K562 (cell line): ENCODE measurements around the gene TNFAIP6. TPM values are rescaled to one million over a fixed set of nuclear protein-coding genes. Genes with fewer than 3 reads are reported as not detected.

Experiments used
- BCL6 ChIP-seq: fragments of 250-450 bp; sonication (Bioruptor Pico); IDR thresholded peaks from 2 replicates; pipeline ENCODE4 v1.4.0; 2020
- BRD9 ChIP-seq: fragments of 450-650 bp; IDR thresholded peaks from 2 replicates; pipeline ENCODE4 v1.6.1; 2018; ENCODE audit warnings: low read depth; ENCODE audit not compliant: partially characterized antibody
- CTBP1 ChIP-seq: fragments of 450-650 bp; IDR thresholded peaks from 2 replicates; pipeline ENCODE4 v1.6.1; 2016; ENCODE audit warnings: borderline replicate concordance
- KLF16 ChIP-seq: IDR thresholded peaks from 2 replicates; pipeline ENCODE4 v1.6.1; 2016; ENCODE audit warnings: antibody characterized with exemption
- LARP7 ChIP-seq: fragments of 450-650 bp; IDR thresholded peaks from 2 replicates; pipeline ENCODE4 v1.6.1; 2016
- MXI1 ChIP-seq: IDR thresholded peaks from 2 replicates; pipeline ENCODE4 v1.6.1; 2011; ENCODE audit warnings: low read depth, mild to moderate bottlenecking, improper control_type of control experiment, low read length
- NFYB ChIP-seq: IDR thresholded peaks from 2 replicates; pipeline ENCODE4 v1.6.1; 2011; ENCODE audit warnings: mild to moderate bottlenecking, moderate library complexity; ENCODE audit not compliant: insufficient read length; ENCODE audit errors: extremely low read depth
- POLR2B ChIP-seq: fragments of 450-650 bp; IDR thresholded peaks from 2 replicates; pipeline ENCODE4 v1.6.1; 2018; ENCODE audit warnings: low read depth; ENCODE audit not compliant: partially characterized antibody
- RFX7 ChIP-seq: fragments of 250-450 bp; sonication (Bioruptor Pico); IDR thresholded peaks from 2 replicates; pipeline ENCODE4 v1.5.1; 2021; ENCODE audit warnings: mild to moderate bottlenecking
- SUPT5H ChIP-seq: fragments of 450-650 bp; IDR thresholded peaks from 2 replicates; pipeline ENCODE4 v1.6.1; 2016
- ZNF584 ChIP-seq: fragments of 200-800 bp; sonication (Bioruptor generic); IDR thresholded peaks from 2 replicates; pipeline ENCODE4 v1.6.1; 2016; ENCODE audit warnings: low read depth, mild to moderate bottlenecking, missing genetic modification characterization, missing compliant biosample characterization
- ZNF699 ChIP-seq: fragments of 250-450 bp; sonication (Bioruptor Pico); IDR thresholded peaks from 2 replicates; pipeline ENCODE4 v1.8.0; 2021; ENCODE audit warnings: mild to moderate bottlenecking, moderate library complexity; ENCODE audit not compliant: insufficient replicate concordance
- ZNF780A ChIP-seq: fragments of 250-450 bp; sonication (Bioruptor Pico); IDR thresholded peaks from 2 replicates; pipeline ENCODE4 v1.5.0; 2021; ENCODE audit warnings: mild to moderate bottlenecking
- polyA plus RNA-seq, 8 experiments: library from polyadenylated mRNA; depleted of rRNA in 4 of 8; stranded (reverse) in 5 of 8; unstranded in 3 of 8; fragments of >200 nt; fragmentation: Nextera tagmentation in 2 of 8; fragmentation: Illumina TruSeq in 1 of 8; extraction: Ambion mirVana in 2 of 8; extraction: Trizol in 1 of 8; gene quantifications; 2 replicates each; pipeline versions ENCODE4 v1.2.1 to v1.2.3, GENCODE V29; 2011 to 2014; ENCODE audit warnings: inconsistent platforms in 1 of 8, missing spikeins in 1 of 8
- total RNA-seq, 7 experiments: library from RNA; depleted of rRNA in 6 of 7; stranded (reverse); fragments of >200 nt in 6 of 7; fragmentation: Illumina TruSeq in 2 of 7; extraction: Trizol in 2 of 7; gene quantifications; 2 replicates each; pipeline versions ENCODE4 v1.2.1 to v1.2.3, GENCODE V29; 2011 to 2021; ENCODE audit warnings: low replicate concordance in 1 of 7
- TF ChIP-seq, protein P1 (sequence below): fragments of 450-650 bp; IDR thresholded peaks from 2 replicates; pipeline ENCODE4 v1.6.1; 2016; ENCODE audit warnings: mild to moderate bottlenecking, moderate library complexity
- TF ChIP-seq, protein P2 (sequence below): fragments of 450-650 bp; IDR thresholded peaks from 2 replicates; pipeline ENCODE4 v1.6.1; 2014; ENCODE audit warnings: low read depth, mild to moderate bottlenecking, moderate library complexity, borderline replicate concordance

The TNFAIP6 gene
- total and polyA plus RNA-seq, 9 of the 15 experiments (the other 6 are each of a cell fraction or from before 2014, with no cell fraction given): 0.07 to 0.28 (median 0.08) TPM; not detected in 6

DNA sequence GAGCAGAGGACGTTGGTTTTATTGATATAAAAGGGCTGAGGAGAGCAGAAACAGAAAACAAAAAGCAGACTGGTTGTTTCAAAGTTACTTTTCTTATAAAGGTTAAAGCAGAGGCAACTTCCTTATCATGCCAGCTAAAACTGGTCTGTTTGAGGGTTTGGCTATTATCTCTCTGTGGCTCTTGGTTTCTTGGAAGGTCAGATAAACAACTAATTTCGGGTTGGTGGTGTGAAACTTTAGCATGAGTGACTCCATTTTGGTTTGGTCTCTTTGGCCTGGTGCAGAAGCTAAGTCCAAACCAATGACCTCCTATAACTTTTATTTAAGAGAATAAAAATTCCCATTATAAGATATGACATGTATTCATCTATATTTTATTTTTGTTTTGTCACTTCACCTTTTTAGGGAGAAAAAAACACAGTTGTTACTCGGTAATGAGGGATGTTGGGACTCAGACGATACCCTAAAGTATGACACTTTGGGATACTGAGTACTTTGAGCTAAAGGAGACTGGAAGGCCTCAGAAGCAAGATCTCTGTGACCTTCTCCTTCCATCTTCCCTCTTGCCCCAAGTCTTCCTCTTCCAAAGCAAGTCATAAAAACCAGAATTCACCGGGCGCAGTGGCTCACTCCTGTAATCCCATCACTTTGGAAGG lies 23.3 kb downstream of the TNFAIP6 start (continued):
- TF ChIP-seq, protein P1, sequence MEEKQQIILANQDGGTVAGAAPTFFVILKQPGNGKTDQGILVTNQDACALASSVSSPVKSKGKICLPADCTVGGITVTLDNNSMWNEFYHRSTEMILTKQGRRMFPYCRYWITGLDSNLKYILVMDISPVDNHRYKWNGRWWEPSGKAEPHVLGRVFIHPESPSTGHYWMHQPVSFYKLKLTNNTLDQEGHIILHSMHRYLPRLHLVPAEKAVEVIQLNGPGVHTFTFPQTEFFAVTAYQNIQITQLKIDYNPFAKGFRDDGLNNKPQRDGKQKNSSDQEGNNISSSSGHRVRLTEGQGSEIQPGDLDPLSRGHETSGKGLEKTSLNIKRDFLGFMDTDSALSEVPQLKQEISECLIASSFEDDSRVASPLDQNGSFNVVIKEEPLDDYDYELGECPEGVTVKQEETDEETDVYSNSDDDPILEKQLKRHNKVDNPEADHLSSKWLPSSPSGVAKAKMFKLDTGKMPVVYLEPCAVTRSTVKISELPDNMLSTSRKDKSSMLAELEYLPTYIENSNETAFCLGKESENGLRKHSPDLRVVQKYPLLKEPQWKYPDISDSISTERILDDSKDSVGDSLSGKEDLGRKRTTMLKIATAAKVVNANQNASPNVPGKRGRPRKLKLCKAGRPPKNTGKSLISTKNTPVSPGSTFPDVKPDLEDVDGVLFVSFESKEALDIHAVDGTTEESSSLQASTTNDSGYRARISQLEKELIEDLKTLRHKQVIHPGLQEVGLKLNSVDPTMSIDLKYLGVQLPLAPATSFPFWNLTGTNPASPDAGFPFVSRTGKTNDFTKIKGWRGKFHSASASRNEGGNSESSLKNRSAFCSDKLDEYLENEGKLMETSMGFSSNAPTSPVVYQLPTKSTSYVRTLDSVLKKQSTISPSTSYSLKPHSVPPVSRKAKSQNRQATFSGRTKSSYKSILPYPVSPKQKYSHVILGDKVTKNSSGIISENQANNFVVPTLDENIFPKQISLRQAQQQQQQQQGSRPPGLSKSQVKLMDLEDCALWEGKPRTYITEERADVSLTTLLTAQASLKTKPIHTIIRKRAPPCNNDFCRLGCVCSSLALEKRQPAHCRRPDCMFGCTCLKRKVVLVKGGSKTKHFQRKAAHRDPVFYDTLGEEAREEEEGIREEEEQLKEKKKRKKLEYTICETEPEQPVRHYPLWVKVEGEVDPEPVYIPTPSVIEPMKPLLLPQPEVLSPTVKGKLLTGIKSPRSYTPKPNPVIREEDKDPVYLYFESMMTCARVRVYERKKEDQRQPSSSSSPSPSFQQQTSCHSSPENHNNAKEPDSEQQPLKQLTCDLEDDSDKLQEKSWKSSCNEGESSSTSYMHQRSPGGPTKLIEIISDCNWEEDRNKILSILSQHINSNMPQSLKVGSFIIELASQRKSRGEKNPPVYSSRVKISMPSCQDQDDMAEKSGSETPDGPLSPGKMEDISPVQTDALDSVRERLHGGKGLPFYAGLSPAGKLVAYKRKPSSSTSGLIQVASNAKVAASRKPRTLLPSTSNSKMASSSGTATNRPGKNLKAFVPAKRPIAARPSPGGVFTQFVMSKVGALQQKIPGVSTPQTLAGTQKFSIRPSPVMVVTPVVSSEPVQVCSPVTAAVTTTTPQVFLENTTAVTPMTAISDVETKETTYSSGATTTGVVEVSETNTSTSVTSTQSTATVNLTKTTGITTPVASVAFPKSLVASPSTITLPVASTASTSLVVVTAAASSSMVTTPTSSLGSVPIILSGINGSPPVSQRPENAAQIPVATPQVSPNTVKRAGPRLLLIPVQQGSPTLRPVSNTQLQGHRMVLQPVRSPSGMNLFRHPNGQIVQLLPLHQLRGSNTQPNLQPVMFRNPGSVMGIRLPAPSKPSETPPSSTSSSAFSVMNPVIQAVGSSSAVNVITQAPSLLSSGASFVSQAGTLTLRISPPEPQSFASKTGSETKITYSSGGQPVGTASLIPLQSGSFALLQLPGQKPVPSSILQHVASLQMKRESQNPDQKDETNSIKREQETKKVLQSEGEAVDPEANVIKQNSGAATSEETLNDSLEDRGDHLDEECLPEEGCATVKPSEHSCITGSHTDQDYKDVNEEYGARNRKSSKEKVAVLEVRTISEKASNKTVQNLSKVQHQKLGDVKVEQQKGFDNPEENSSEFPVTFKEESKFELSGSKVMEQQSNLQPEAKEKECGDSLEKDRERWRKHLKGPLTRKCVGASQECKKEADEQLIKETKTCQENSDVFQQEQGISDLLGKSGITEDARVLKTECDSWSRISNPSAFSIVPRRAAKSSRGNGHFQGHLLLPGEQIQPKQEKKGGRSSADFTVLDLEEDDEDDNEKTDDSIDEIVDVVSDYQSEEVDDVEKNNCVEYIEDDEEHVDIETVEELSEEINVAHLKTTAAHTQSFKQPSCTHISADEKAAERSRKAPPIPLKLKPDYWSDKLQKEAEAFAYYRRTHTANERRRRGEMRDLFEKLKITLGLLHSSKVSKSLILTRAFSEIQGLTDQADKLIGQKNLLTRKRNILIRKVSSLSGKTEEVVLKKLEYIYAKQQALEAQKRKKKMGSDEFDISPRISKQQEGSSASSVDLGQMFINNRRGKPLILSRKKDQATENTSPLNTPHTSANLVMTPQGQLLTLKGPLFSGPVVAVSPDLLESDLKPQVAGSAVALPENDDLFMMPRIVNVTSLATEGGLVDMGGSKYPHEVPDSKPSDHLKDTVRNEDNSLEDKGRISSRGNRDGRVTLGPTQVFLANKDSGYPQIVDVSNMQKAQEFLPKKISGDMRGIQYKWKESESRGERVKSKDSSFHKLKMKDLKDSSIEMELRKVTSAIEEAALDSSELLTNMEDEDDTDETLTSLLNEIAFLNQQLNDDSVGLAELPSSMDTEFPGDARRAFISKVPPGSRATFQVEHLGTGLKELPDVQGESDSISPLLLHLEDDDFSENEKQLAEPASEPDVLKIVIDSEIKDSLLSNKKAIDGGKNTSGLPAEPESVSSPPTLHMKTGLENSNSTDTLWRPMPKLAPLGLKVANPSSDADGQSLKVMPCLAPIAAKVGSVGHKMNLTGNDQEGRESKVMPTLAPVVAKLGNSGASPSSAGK: no peak
- TF ChIP-seq CTBP1 (no peak), ZNF699 (peak; percentile 79), SUPT5H (no peak), KLF16 (0 out of 2 replicates have a peak, but pooled peaks have one; percentile 14), POLR2B (no peak), RFX7 (peak; percentile 90), NFYB (no peak), BCL6 (peak; percentile 97), LARP7 (no peak), MXI1 (no peak), ZNF780A (CRISPR knock-in tag) (no peak), ZNF584 (peak; percentile 99), BRD9 (no peak)
- TF ChIP-seq, protein P2, sequence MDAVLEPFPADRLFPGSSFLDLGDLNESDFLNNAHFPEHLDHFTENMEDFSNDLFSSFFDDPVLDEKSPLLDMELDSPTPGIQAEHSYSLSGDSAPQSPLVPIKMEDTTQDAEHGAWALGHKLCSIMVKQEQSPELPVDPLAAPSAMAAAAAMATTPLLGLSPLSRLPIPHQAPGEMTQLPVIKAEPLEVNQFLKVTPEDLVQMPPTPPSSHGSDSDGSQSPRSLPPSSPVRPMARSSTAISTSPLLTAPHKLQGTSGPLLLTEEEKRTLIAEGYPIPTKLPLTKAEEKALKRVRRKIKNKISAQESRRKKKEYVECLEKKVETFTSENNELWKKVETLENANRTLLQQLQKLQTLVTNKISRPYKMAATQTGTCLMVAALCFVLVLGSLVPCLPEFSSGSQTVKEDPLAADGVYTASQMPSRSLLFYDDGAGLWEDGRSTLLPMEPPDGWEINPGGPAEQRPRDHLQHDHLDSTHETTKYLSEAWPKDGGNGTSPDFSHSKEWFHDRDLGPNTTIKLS: no peak
